ENCODE results near the gene COP1.
"Not testable (repeated sequence)": the region's sequence is repeated elsewhere in the genome, so short reads cannot be mapped to it uniquely, and the experiment has no call there.

COP1 gene

GRCh38 chr1:175992202-175992601, 214.9 kb downstream of the COP1 start:
- not testable (repeated sequence) for H3K4me2 ChIP-seq (ENCODE audit: insufficient read depth, low read length); H3K4me1 ChIP-seq (ENCODE audit: insufficient read depth, low read length); ATAC-seq (ENCODE audit: insufficient read depth, low read depth)

DNA sequence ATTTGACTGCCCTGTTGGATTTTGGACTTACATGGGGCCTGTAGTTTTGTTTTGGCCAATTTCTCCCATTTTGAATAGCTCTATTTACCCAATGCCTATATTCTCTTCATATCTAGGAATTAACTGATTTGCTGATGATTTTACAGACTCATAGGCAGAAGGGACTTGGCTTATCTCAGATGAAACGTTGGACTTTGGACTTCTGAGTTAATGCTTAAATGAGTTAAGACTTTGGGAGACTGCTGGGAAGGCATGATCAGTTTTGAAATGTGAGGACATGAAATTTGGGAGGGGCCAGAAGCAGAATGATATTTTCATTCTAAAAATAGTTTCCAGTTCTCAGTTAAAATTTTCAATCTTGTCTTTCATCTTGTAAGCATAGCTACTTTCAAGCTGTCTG, 222.3 kb downstream of the COP1 start:
- no peak for DNase-seq
- H3K4me3 ChIP-seq (ENCODE audit: low read depth in 1 of 2, low read length in 2 of 2), result no peak overlapping the region
- H3K79me2 ChIP-seq (ENCODE audit: insufficient read depth, low read length), result no peaks in the 10 kb centered on the region
- ATAC-seq (ENCODE audit: insufficient read depth, low read depth), result no peak
- TF ChIP-seq, protein P1, sequence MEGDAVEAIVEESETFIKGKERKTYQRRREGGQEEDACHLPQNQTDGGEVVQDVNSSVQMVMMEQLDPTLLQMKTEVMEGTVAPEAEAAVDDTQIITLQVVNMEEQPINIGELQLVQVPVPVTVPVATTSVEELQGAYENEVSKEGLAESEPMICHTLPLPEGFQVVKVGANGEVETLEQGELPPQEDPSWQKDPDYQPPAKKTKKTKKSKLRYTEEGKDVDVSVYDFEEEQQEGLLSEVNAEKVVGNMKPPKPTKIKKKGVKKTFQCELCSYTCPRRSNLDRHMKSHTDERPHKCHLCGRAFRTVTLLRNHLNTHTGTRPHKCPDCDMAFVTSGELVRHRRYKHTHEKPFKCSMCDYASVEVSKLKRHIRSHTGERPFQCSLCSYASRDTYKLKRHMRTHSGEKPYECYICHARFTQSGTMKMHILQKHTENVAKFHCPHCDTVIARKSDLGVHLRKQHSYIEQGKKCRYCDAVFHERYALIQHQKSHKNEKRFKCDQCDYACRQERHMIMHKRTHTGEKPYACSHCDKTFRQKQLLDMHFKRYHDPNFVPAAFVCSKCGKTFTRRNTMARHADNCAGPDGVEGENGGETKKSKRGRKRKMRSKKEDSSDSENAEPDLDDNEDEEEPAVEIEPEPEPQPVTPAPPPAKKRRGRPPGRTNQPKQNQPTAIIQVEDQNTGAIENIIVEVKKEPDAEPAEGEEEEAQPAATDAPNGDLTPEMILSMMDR (IDR thresholded peaks at IDR 0.05; ENCODE audit: borderline replicate concordance, extremely low read depth, low read length, poor library complexity, severe bottlenecking), result no peak
- TF ChIP-seq EZH2 (IDR thresholded peaks at IDR 0.05; ENCODE audit: borderline replicate concordance, low read depth, low read length, severe bottlenecking), result no peak
- no peak overlapping the region for H3K4me2 ChIP-seq (ENCODE audit: insufficient read depth, low read length)
- H3K36me3 ChIP-seq (ENCODE audit: insufficient read depth, low read length), result peaks cover 83% of the 10 kb centered on the region
- no peak overlapping the region for H2AFZ ChIP-seq (ENCODE audit: low read depth, low read length)
- H3K4me1 ChIP-seq (ENCODE audit: insufficient read depth, low read length), result no peaks in the 10 kb centered on the region
- H3K27ac ChIP-seq (ENCODE audit: low read length), result no peak overlapping the region
- no peaks in the 10 kb centered on the region for H3K27me3 ChIP-seq (ENCODE audit: insufficient read depth, low read length, poor library complexity)
- no peak overlapping the region for H3K9ac ChIP-seq (ENCODE audit: low read depth, low read length)
- peaks cover 23% of the 10 kb centered on the region for H3K9me3 ChIP-seq (ENCODE audit: insufficient read depth, low read length, severe bottlenecking)
- no peaks in the 10 kb centered on the region for H4K20me1 ChIP-seq (ENCODE audit: insufficient read depth, low read length)

More at GRCh38 chr1:175992202-175992601, 214.9 kb downstream of the COP1 start:
- H3K27me3 ChIP-seq (ENCODE audit: insufficient read depth, low read length, poor library complexity); H3K79me2 ChIP-seq (ENCODE audit: insufficient read depth, low read length); H3K9ac ChIP-seq (ENCODE audit: low read depth, low read length); H4K20me1 ChIP-seq (ENCODE audit: insufficient read depth, low read length); H3K27ac ChIP-seq (ENCODE audit: low read length); H2AFZ ChIP-seq (ENCODE audit: low read depth, low read length); DNase-seq; H3K9me3 ChIP-seq (ENCODE audit: insufficient read depth, low read length, severe bottlenecking); H3K4me3 ChIP-seq (ENCODE audit: low read depth in 1 of 2, low read length in 2 of 2): not testable (repeated sequence)
- peaks cover 38% of the 10 kb centered on the region for H3K36me3 ChIP-seq (ENCODE audit: insufficient read depth, low read length)

DNA sequence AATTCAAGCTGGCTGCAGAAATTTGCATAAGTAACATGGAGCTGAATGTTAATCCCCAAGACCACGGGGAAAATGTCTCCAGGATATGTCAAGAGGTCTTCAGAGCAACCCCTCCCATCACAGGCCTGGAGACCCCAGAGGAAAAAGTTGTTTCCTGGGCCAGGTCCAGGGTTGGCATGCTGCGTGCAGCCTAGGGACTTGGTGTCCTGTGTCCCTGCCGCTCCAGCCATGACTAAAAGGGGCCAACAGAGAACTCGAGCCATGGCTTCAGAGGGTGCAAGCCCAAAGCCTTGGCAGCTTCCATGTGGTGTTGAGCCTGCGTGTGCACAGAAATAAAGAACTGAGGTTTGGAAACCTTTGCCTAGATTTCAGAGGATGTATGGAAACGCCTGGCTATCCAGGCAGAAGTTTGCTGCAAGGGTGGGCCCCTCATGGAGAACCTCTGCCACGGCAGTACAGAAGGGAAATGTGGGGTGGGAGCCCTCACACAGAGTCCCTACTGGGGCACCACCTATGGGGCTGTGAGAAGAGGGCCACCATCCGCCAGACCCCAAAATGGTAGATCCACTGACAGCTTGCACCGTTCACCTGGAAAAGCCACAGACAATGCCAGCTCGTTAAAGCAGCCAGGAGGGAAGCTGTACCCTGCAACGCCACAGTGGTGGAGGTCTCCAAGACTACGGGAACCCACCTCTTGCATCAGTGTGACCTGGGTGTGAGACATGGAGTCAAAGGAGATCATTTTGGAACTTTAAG, 222.9 kb downstream of the COP1 start:
- Histone ChIP-seq H3K9ac (ENCODE audit: low read depth, low read length) (no peak overlapping the region), H3K27ac (ENCODE audit: low read length) (no peak overlapping the region), H3K4me2 (ENCODE audit: insufficient read depth, low read length) (no peak overlapping the region), H3K36me3 (ENCODE audit: insufficient read depth, low read length) (peaks cover 80% of the 10 kb centered on the region), H3K27me3 (ENCODE audit: insufficient read depth, low read length, poor library complexity) (no peaks in the 10 kb centered on the region), H3K9me3 (ENCODE audit: insufficient read depth, low read length, severe bottlenecking) (peaks cover 23% of the 10 kb centered on the region), H2AFZ (ENCODE audit: low read depth, low read length) (no peak overlapping the region), H3K79me2 (ENCODE audit: insufficient read depth, low read length) (no peaks in the 10 kb centered on the region), H3K4me1 (ENCODE audit: insufficient read depth, low read length) (no peaks in the 10 kb centered on the region), H3K4me3 (ENCODE audit: low read depth in 1 of 2, low read length in 2 of 2) (no peak overlapping the region), H4K20me1 (ENCODE audit: insufficient read depth, low read length) (no peaks in the 10 kb centered on the region)
- no peak for ATAC-seq (ENCODE audit: insufficient read depth, low read depth)
- no peak for TF ChIP-seq EZH2 (IDR thresholded peaks at IDR 0.05; ENCODE audit: borderline replicate concordance, low read depth, low read length, severe bottlenecking)
- TF ChIP-seq, protein P1 (IDR thresholded peaks at IDR 0.05; ENCODE audit: borderline replicate concordance, extremely low read depth, low read length, poor library complexity, severe bottlenecking), result no peak
- no peak for DNase-seq

- not testable (repeated sequence) for H3K27ac ChIP-seq (ENCODE audit: low read length); H3K4me1 ChIP-seq (ENCODE audit: insufficient read depth, low read length); H3K4me2 ChIP-seq (ENCODE audit: insufficient read depth, low read length); H2AFZ ChIP-seq (ENCODE audit: low read depth, low read length); DNase-seq; H4K20me1 ChIP-seq (ENCODE audit: insufficient read depth, low read length); H3K79me2 ChIP-seq (ENCODE audit: insufficient read depth, low read length); H3K4me3 ChIP-seq (ENCODE audit: low read depth in 1 of 2, low read length in 2 of 2); H3K27me3 ChIP-seq (ENCODE audit: insufficient read depth, low read length, poor library complexity); ATAC-seq (ENCODE audit: insufficient read depth, low read depth); H3K9ac ChIP-seq (ENCODE audit: low read depth, low read length)
- Histone ChIP-seq H3K9me3 (ENCODE audit: insufficient read depth, low read length, severe bottlenecking) (peaks cover 22% of the 10 kb centered on the region), H3K36me3 (ENCODE audit: insufficient read depth, low read length) (peaks cover 71% of the 10 kb centered on the region)
These were observed 223.7 kb downstream of the COP1 start for GRCh38 chr1:175983363-175983762.
